T-cell (primary cell): ENCODE results near the gene TRAPPC12. TPM values are rescaled to one million over a fixed set of nuclear protein-coding genes. Genes with fewer than 3 reads are reported as not detected.

Source experiments
- ATAC-seq, 4 experiments: fragments of 200-7000 bp in 3 of 4; fragments of 150-1000 bp in 1 of 4; cut with Tn5 transposase; replicated peaks in 1 of 4; 1 replicate in 3 of 4; 2 replicates in 1 of 4; pipeline ENCODE4 v1.10.0; 2021; ENCODE audit warnings: moderate library complexity in 3 of 4, mild to moderate bottlenecking in 2 of 4, moderate number of reproducible peaks in 1 of 4
- CTCF ChIA-PET, 2 donors: fragments of 300-600 bp; sonication (Branson Sonifier 250); formaldehyde crosslinking; loops; one replicate each; lab custom pipeline; 2022; ENCODE audit warnings: antibody characterized with exemption in 2 of 2; lab: Charles Lee
- POLR2A ChIA-PET, 2 donors: fragments of 300-600 bp; sonication (Branson Sonifier 250); formaldehyde crosslinking; loops; one replicate each; lab custom pipeline; 2022; ENCODE audit warnings: antibody characterized with exemption in 2 of 2; lab: Charles Lee
- DNase-seq, 35 experiments: peaks; one replicate each; pipeline versions ENCODE4 v3.0.0 to v3.0.0-alpha.2; 2013 to 2023
- H3K27ac ChIP-seq: one replicate; pipeline ENCODE4 v1.5.1; 2013; ENCODE audit warnings: low read length
- H3K27me3 ChIP-seq, 2 experiments: replicated peaks in 1 of 2; 1 replicate in 1 of 2; 2 replicates in 1 of 2; pipeline versions ENCODE4 v1.6.1 to v1.7.0; 2013; ENCODE audit warnings: low read length in 1 of 2, mixed read lengths in 1 of 2; ENCODE audit not compliant: control insufficient read depth in 2 of 2, insufficient read depth in 2 of 2; ENCODE audit errors: extremely low read depth in 1 of 2
- H3K36me3 ChIP-seq, 2 donors: 1 replicate in 1 of 2; 2 replicates in 1 of 2; pipeline versions ENCODE4 v1.6.1 to v1.7.0; 2013; ENCODE audit warnings: low read length in 1 of 2; ENCODE audit not compliant: control insufficient read depth in 2 of 2, insufficient read depth in 1 of 2; ENCODE audit errors: extremely low read depth in 1 of 2
- H3K4me1 ChIP-seq, 2 experiments: 1 replicate in 1 of 2; 2 replicates in 1 of 2; pipeline versions ENCODE4 v1.6.1 to v1.7.0; 2013; ENCODE audit warnings: low read length in 2 of 2, mixed read lengths in 1 of 2; ENCODE audit not compliant: insufficient read depth in 2 of 2, control insufficient read depth in 1 of 2; ENCODE audit errors: extremely low read depth in 1 of 2
- H3K4me3 ChIP-seq, 2 donors: 1 replicate in 1 of 2; 2 replicates in 1 of 2; pipeline versions ENCODE4 v1.5.1 to v1.7.0; 2013; ENCODE audit warnings: mild to moderate bottlenecking in 2 of 2, low read length in 1 of 2, moderate library complexity in 1 of 2; ENCODE audit not compliant: control insufficient read depth in 1 of 2; ENCODE audit errors: extremely low read depth in 1 of 2
- H3K9me3 ChIP-seq: 2 replicates; pipeline ENCODE4 v1.7.0; 2013
- H3K27ac Mint-ChIP-seq, 2 donors: one replicate each; pipeline ENCODE4 v1.8.0; 2020 to 2021; ENCODE audit warnings: mild to moderate bottlenecking in 2 of 2, mixed read lengths in 2 of 2
- H3K27me3 Mint-ChIP-seq, 2 donors: one replicate each; pipeline ENCODE4 v1.8.0; 2021 to 2022; ENCODE audit warnings: mixed read lengths in 2 of 2
- H3K36me3 Mint-ChIP-seq: one replicate; pipeline ENCODE4 v1.8.0; 2021; ENCODE audit warnings: mixed read lengths
- H3K4me1 Mint-ChIP-seq, 3 donors: one replicate each; pipeline ENCODE4 v1.8.0; 2020 to 2022; ENCODE audit warnings: mixed read lengths in 3 of 3, mild to moderate bottlenecking in 1 of 3
- H3K4me3 Mint-ChIP-seq, 3 donors: one replicate each; pipeline ENCODE4 v1.8.0; 2020 to 2022; ENCODE audit warnings: mild to moderate bottlenecking in 3 of 3, mixed read lengths in 3 of 3, moderate library complexity in 3 of 3
- H3K9me3 Mint-ChIP-seq, 3 donors: one replicate each; pipeline ENCODE4 v1.8.0; 2020 to 2022; ENCODE audit warnings: mixed read lengths in 3 of 3
- WGBS: methylation state at CpG from one replicate; pipeline ENCODE4 v1.1.5; 2013; ENCODE audit warnings: missing lambda C conversion rate; ENCODE audit not compliant: insufficient coverage; 5-methylcytosine and 5-hydroxymethylcytosine counted together
- total RNA-seq, 35 experiments: library from RNA in 6 of 35; stranded (reverse) in 6 of 35; fragments of 120-200 nt in 1 of 35; gene quantifications; one replicate each; pipeline versions ENCODE4 v1.2.1 to v1.2.4 and lab custom pipeline; 2013 to 2026

Gene TRAPPC12
- total RNA-seq, 5 donors from 2014 or later (not counting 1 experiment from before 2014, with no cell fraction given): 103 to 158 (median 152) TPM

DNA sequence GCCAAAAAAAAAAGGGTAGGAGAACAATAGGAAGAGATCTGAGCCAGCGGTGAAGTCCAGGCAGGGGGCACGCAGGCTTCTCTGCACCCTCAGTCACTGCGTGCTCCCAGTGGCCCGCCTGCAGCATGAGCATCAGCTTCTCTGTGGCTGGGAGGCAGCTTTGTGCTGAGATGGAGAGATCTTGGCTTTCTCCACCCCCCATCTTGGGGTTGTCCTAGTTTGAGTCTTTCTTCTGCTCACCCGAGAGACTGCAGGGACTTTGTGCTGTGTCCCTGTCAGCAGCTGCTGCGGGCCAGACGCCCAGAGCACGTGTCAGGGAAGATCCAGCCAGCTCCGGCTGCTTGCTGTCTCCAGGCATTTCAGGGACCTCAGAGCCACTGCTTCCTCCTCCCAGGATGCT is 20.3 kb downstream of the TRAPPC12 start:
- 97% methylated on average over 8 of the region's 9 CpGs for WGBS
- Histone ChIP-seq H3K4me3 (no peak overlapping the region), H3K27me3 (no peaks in the 10 kb centered on the region), H3K27ac (no peak overlapping the region), H3K36me3 (peaks cover 10 to 50% of the 10 kb centered on the region in 2 donors), H3K4me1 (no peaks in the 10 kb centered on the region), H3K9me3 (peaks cover 2% of the 10 kb centered on the region)
- no peak for ATAC-seq
- Mint-ChIP-seq H3K4me1 (peaks cover 22 to 41% (median 30%) of the 10 kb centered on the region in 3 donors), H3K36me3 (peaks cover 78% of the 10 kb centered on the region), H3K9me3 (peaks cover 5 to 18% (median 13%) of the 10 kb centered on the region in 3 donors), H3K27ac (no peak overlapping the region), H3K4me3 (no peak overlapping the region), H3K27me3 (no peaks in the 10 kb centered on the region)
- ChIA-PET CTCF (no interaction called here), POLR2A (no interaction called here)
- no peak for DNase-seq

DNA sequence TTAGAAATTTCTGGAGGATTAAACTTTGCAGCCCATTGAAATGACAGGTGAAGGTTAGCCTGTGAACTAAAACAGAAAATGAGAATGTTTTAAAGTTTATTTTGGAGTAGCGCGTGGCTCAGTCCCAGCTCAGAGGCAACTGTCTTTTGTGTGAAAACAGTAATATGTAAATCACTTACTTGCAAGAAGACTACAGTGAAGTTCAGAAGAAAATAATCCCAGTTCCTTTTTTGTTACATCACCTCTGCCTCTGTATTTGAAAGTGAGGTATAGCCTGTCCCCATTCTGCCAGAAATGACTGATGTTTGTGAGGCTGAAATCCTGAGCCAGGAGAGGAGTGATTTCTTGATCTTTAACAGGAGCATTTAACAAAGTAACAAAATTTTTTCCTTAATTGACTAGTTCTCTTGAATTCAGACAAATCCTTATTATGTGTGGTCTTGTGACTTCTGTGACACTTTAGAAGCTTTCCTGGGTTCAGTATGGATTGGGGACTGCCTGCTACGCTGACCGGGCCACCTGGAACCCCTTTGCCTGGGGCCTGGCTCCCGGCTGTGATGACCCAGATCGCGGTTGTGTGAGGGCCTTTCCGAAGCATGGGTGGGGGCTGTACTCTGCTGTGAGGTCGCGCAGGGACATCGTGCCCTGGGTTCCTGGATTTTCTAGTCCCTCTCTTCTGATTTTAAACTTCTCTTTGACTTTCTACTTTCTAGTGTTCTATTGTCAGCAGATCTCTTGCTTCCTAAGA is 24.3 kb downstream of the TRAPPC12 start:
- WGBS: 100% methylated on average over 9 of the region's 11 CpGs
- Histone ChIP-seq H3K36me3 (peaks cover 12 to 50% of the 10 kb centered on the region in 2 donors), H3K9me3 (no peaks in the 10 kb centered on the region), H3K4me1 (no peaks in the 10 kb centered on the region), H3K27me3 (no peaks in the 10 kb centered on the region), H3K27ac (no peak overlapping the region), H3K4me3 (no peak overlapping the region)
- H3K4me3 Mint-ChIP-seq: no peak overlapping the region
- no peaks in the 10 kb centered on the region for H3K27me3 Mint-ChIP-seq
- peaks cover 26 to 32% (median 30%) of the 10 kb centered on the region in 3 donors for H3K4me1 Mint-ChIP-seq
- H3K9me3 Mint-ChIP-seq: no peaks in the 10 kb centered on the region
- H3K27ac Mint-ChIP-seq: no peak overlapping the region
- ATAC-seq (no peak), DNase-seq (no peak)
- ChIA-PET POLR2A (interaction anchor here in 1 of 2 donors (0.5 kb wide), 1 partner anchor 251 kb away, joined by 3 read pairs; no protein-coding TSS in a partner anchor), CTCF (no interaction called here)
- H3K36me3 Mint-ChIP-seq: peaks cover 55% of the 10 kb centered on the region

DNA sequence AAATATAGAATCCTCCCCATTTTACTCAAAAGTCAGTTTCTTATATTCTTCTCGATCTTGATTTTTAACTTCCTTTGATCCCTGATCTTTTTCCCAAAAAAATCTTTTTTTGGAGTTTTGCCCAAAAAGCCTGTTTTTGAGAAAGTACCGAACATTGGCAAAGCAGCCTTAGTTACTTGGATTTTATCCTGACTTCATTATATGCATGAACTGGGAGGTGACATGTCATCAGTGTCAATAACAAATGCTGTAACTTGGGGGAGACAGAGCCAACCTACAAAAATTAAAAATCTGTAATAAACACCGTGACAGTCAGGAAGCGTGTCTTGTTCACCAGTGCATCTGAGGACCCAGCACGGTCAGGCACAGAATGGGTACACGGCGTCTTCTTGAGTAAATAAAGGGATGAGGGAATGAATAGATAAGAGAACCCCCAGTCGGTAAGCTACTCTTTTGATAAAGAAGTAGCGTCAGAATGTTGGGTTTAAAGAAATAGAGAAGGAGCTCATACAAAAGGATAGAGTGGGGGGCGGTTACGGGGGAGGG is 24.9 kb downstream of the TRAPPC12 start:
- no peak for ATAC-seq

DNA sequence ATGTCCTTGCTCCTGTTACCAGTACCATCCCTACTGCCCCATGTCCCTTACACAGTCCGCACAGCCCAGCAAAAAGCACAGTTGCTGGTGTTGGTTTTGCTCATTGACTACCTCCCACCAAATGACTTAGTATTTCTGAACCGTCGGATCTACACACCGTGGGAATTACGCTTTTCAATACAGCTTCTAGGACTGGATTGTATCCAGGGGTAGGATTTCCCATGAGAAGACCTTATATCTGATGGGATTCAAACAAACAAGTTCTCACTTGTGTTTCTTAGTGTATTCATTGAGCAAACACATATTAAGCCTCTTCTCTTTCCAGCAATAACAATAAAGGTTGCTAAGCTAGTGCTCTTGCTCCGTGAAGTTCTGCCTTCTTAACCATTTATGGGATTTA is 25.8 kb downstream of the TRAPPC12 start:
- ATAC-seq (no peak), DNase-seq (no peak)
- ChIA-PET POLR2A (no interaction called here), CTCF (interaction anchor here in 1 of 2 donors (0.9 to 1.1 kb wide), 2 partner anchors 18 to 20 kb away, joined by 4 to 5 read pairs; no protein-coding TSS in a partner anchor)
- Histone ChIP-seq H3K27ac (no peak overlapping the region), H3K36me3 (peaks cover 7 to 44% of the 10 kb centered on the region in 2 donors), H3K4me3 (no peak overlapping the region), H3K9me3 (no peaks in the 10 kb centered on the region), H3K27me3 (no peaks in the 10 kb centered on the region), H3K4me1 (no peaks in the 10 kb centered on the region)
- Mint-ChIP-seq H3K27ac (no peak overlapping the region), H3K27me3 (no peaks in the 10 kb centered on the region), H3K4me3 (no peak overlapping the region), H3K4me1 (peaks cover 30 to 41% (median 33%) of the 10 kb centered on the region in 3 donors), H3K36me3 (peaks cover 56% of the 10 kb centered on the region), H3K9me3 (no peaks in the 10 kb centered on the region)
- 100% methylated on average over 1 of the region's 6 CpGs for WGBS

More for the DNA sequence above, 24.9 kb downstream of the TRAPPC12 start:
- Mint-ChIP-seq H3K9me3 (no peaks in the 10 kb centered on the region), H3K4me1 (peaks cover 27 to 35% (median 29%) of the 10 kb centered on the region in 3 donors), H3K36me3 (peaks cover 53% of the 10 kb centered on the region), H3K27ac (no peak overlapping the region), H3K4me3 (no peak overlapping the region), H3K27me3 (no peaks in the 10 kb centered on the region)
- no peaks in the 10 kb centered on the region for H3K4me1 ChIP-seq
- no peak overlapping the region for H3K4me3 ChIP-seq
- WGBS: 97% methylated on average over 6 of the region's 11 CpGs
- no peaks in the 10 kb centered on the region for H3K27me3 ChIP-seq
- H3K36me3 ChIP-seq: peaks cover 10 to 45% of the 10 kb centered on the region in 2 donors
- ChIA-PET POLR2A (interaction anchor here in 1 of 2 donors (0.5 kb wide), 1 partner anchor 252 kb away, joined by 3 read pairs; no protein-coding TSS in a partner anchor), CTCF (interaction anchor here in 1 of 2 donors (0.6 kb wide), 1 partner anchor 40 kb away, joined by 7 read pairs; no protein-coding TSS in a partner anchor)
- no peak for DNase-seq
- H3K27ac ChIP-seq: no peak overlapping the region
- no peaks in the 10 kb centered on the region for H3K9me3 ChIP-seq

DNA sequence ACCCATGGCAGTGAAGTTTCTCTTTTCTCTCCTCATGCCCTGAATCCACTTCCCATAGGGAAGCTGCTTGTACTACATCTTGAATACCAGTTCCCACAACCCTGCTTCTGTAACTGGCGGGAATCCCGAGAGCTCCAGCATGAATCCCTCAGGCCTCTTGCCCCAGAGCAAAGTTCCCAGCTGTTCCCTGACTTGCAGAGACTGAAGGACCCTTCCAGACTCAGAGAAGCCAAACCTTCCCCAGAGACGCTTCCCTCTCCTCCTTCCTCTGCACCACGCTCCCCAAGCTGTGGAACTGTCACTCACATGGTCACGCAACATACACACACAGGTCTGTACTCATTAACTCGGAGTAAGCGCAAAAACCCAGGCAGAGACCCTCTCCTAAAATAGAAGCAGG is 26.4 kb downstream of the TRAPPC12 start:
- no peak for ATAC-seq
- no peak overlapping the region for H3K4me3 Mint-ChIP-seq
- no peaks in the 10 kb centered on the region for H3K9me3 Mint-ChIP-seq
- H3K27ac Mint-ChIP-seq: no peak overlapping the region
- Histone ChIP-seq H3K27me3 (no peaks in the 10 kb centered on the region), H3K36me3 (peaks cover 7 to 41% of the 10 kb centered on the region in 2 donors), H3K4me1 (no peaks in the 10 kb centered on the region), H3K27ac (no peak overlapping the region), H3K4me3 (no peak overlapping the region), H3K9me3 (no peaks in the 10 kb centered on the region)
- no peak for DNase-seq
- ChIA-PET POLR2A (interaction anchor here in 1 of 2 donors (0.5 kb wide), 1 partner anchor 11 kb away, joined by 7 read pairs; no protein-coding TSS in a partner anchor), CTCF (interaction anchor here in 1 of 2 donors (0.9 to 1.1 kb wide), 2 partner anchors 17 to 21 kb away, joined by 4 to 5 read pairs; no protein-coding TSS in a partner anchor)
- 100% methylated on average over 3 of the region's 7 CpGs for WGBS
- H3K4me1 Mint-ChIP-seq: peaks cover 27 to 36% (median 29%) of the 10 kb centered on the region in 3 donors
- H3K36me3 Mint-ChIP-seq: peaks cover 50% of the 10 kb centered on the region
- no peaks in the 10 kb centered on the region for H3K27me3 Mint-ChIP-seq

DNA sequence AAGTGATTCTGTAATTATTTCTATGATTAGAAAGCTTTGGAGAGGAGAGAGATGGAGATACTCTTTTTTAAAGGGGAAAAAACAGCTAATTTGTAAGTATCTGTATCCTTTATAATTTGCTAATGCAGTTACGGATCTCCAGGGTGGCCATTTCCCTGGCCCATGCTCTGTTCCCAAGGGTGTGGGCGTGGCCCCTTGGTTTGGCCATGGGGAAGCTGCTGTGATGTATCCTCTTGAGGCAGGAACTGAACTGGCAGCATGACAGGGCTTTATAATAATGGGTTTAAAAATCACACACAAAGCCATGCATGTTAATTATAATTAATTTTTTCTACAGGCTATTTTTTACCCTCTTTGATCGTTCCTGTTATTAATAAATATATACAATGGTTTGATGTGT is 27.0 kb downstream of the TRAPPC12 start:
- Histone ChIP-seq H3K9me3 (no peaks in the 10 kb centered on the region), H3K4me1 (no peaks in the 10 kb centered on the region), H3K4me3 (no peak overlapping the region), H3K36me3 (peaks cover 7 to 39% of the 10 kb centered on the region in 2 donors), H3K27ac (no peak overlapping the region), H3K27me3 (no peaks in the 10 kb centered on the region)
- Mint-ChIP-seq H3K9me3 (no peaks in the 10 kb centered on the region), H3K4me1 (peaks cover 32 to 38% (median 34%) of the 10 kb centered on the region in 3 donors), H3K36me3 (peaks cover 51% of the 10 kb centered on the region), H3K27ac (no peak overlapping the region), H3K4me3 (no peak overlapping the region), H3K27me3 (no peaks in the 10 kb centered on the region)
- no peak for DNase-seq
- CTCF ChIA-PET: interaction anchor here in 1 of 2 donors (1.1 kb wide), 1 partner anchor 16 kb away, joined by 4 read pairs; no protein-coding TSS in a partner anchor
- 100% methylated on average over 1 of the region's 3 CpGs for WGBS
- ATAC-seq: no peak
- POLR2A ChIA-PET: interaction anchor here in 1 of 2 donors (0.6 kb wide), 1 partner anchor 773 kb away, joined by 3 read pairs; no protein-coding TSS in a partner anchor
